Measurements from ENCODE around the gene CYP4F22. TPM values are rescaled to one million over a fixed set of nuclear protein-coding genes. Genes with fewer than 3 reads are reported as not detected.

The CYP4F22 gene
- total RNA-seq, 4 donors from 2014 or later = not detected

GRCh38 chr19:15577184-15577771 lies 69.0 kb downstream of the CYP4F22 start:
- TF ChIP-seq POLR2A (IDR thresholded peaks at IDR 0.05) = no peak
- TF ChIP-seq CTCF (IDR thresholded peaks at IDR 0.05) = no peak
- no peaks in the 10 kb centered on the region for H3K9me3 ChIP-seq
- intact Hi-C loops (cut with DNase I; ENCODE audit: low total_unique reads) = no loop called here
- H3K4me3 ChIP-seq = no peak overlapping the region
- H3K4me1 ChIP-seq = no peaks in the 10 kb centered on the region
- no peaks in the 10 kb centered on the region for H3K36me3 ChIP-seq
- no peak overlapping the region for H3K27ac ChIP-seq
- H3K27me3 ChIP-seq = no peaks in the 10 kb centered on the region
- no peak for DNase-seq

GRCh38 chr19:15583346-15583745 lies 75.0 kb downstream of the CYP4F22 start:
- H3K36me3 ChIP-seq = no peaks in the 10 kb centered on the region
- peaks cover 0 to 6% of the 10 kb centered on the region in 2 donors for H3K27me3 ChIP-seq
- peaks cover 0 to 3% of the 10 kb centered on the region in 2 donors for H3K4me1 ChIP-seq
- intact Hi-C loops (cut with DNase I; ENCODE audit: low total_unique reads) = no loop called here
- no peak overlapping the region for H3K4me3 ChIP-seq
- TF ChIP-seq POLR2A (IDR thresholded peaks at IDR 0.05) (no peak), CTCF (IDR thresholded peaks at IDR 0.05) (no peak)
- H3K9me3 ChIP-seq = no peaks in the 10 kb centered on the region
- no peak for DNase-seq
- no peak overlapping the region for H3K27ac ChIP-seq

- Histone ChIP-seq H3K27ac (no peak overlapping the region), H3K4me1 (peaks cover 0 to 3% of the 10 kb centered on the region in 2 donors), H3K36me3 (no peaks in the 10 kb centered on the region), H3K9me3 (no peaks in the 10 kb centered on the region), H3K4me3 (no peak overlapping the region), H3K27me3 (peaks cover 0 to 6% of the 10 kb centered on the region in 2 donors)
- intact Hi-C loops (cut with DNase I; ENCODE audit: low total_unique reads) = no loop called here
- TF ChIP-seq CTCF (IDR thresholded peaks at IDR 0.05) (no peak), POLR2A (IDR thresholded peaks at IDR 0.05) (no peak)
- DNase-seq = no peak
Measured at GRCh38 chr19:15584095-15584494, 75.8 kb downstream of the CYP4F22 start.

- Histone ChIP-seq H3K36me3 (no peaks in the 10 kb centered on the region), H3K27me3 (peaks cover 0 to 6% of the 10 kb centered on the region in 2 donors), H3K4me3 (no peak overlapping the region), H3K4me1 (peaks cover 0 to 3% of the 10 kb centered on the region in 2 donors), H3K27ac (no peak overlapping the region), H3K9me3 (no peaks in the 10 kb centered on the region)
- no peak for TF ChIP-seq POLR2A (IDR thresholded peaks at IDR 0.05)
- TF ChIP-seq CTCF (IDR thresholded peaks at IDR 0.05) = peak; percentile 73 to 83 (median 80)
- intact Hi-C loops (cut with DNase I; ENCODE audit: low total_unique reads) = no loop called here
- DNase-seq = peak; percentile 67 to 75
Measured at GRCh38 chr19:15584541-15585115, 76.3 kb downstream of the CYP4F22 start.

GRCh38 chr19:15587663-15588062 lies 79.3 kb downstream of the CYP4F22 start:
- no peaks in the 10 kb centered on the region for H3K9me3 ChIP-seq
- peaks cover 0 to 6% of the 10 kb centered on the region in 2 donors for H3K27me3 ChIP-seq
- no peak overlapping the region for H3K27ac ChIP-seq
- intact Hi-C loops (cut with DNase I; ENCODE audit: low total_unique reads) = no loop called here
- DNase-seq = no peak
- H3K36me3 ChIP-seq = no peaks in the 10 kb centered on the region
- peaks cover 0 to 3% of the 10 kb centered on the region in 2 donors for H3K4me1 ChIP-seq
- no peak overlapping the region for H3K4me3 ChIP-seq
- TF ChIP-seq POLR2A (IDR thresholded peaks at IDR 0.05) = no peak
- no peak for TF ChIP-seq CTCF (IDR thresholded peaks at IDR 0.05)
